Daoy (cell line): ENCODE results near the gene RWDD3. TPM values are rescaled to one million over a fixed set of nuclear protein-coding genes. Genes with fewer than 3 reads are reported as not detected.

ENCODE experiments used
- DNase-seq: peaks from one replicate; pipeline ENCODE4 v3.0.0-alpha.2; 2015; ENCODE audit warnings: low read depth
- total RNA-seq: library from RNA; depleted of rRNA; stranded (reverse); fragments of >200 nt; shearing (Covaris generic); gene quantifications from 2 replicates; pipeline ENCODE4 v1.2.3, GENCODE V29; 2014; rRNA removed

The RWDD3 gene
- total RNA-seq, 1 experiment from 2014 or later = 23.0 TPM

- no peak for DNase-seq
Observed at GRCh38 chr1:95281781-95282517, 47.9 kb downstream of the RWDD3 start.

- DNase-seq = no peak
Observed at GRCh38 chr1:95282518-95282895, 48.5 kb downstream of the RWDD3 start.

- no peak for DNase-seq
Observed at GRCh38 chr1:95284420-95284819, 50.4 kb downstream of the RWDD3 start.

- DNase-seq = no peak
Observed at GRCh38 chr1:95286479-95286878, 52.5 kb downstream of the RWDD3 start.

GRCh38 chr1:95287081-95287480 lies 53.1 kb downstream of the RWDD3 start:
- no peak for DNase-seq

GRCh38 chr1:95287825-95288224 lies 53.8 kb downstream of the RWDD3 start:
- DNase-seq = peak; percentile 8

Other genes starting within 250 kb of the RWDD3 start
- 2.8 and 3.1 TPM in 2 replicates for gene ALG14, start 161.3 kb upstream of the RWDD3 start, total RNA-seq
- 5.7 and 7.6 TPM in 2 replicates for gene TLCD4, start 116.9 kb upstream of the RWDD3 start, total RNA-seq